Lower leg skin (tissue), 4 donors: ENCODE measurements around the gene PRRX1. TPM values are rescaled to one million over a fixed set of nuclear protein-coding genes. Genes with fewer than 3 reads are reported as not detected.

Experiments
- DNase-seq, 2 donors: peaks; one replicate each; pipeline ENCODE4 v3.0.0-alpha.2; 2019; ENCODE audit warnings: low spot score in 2 of 2
- H3K4me3 ChIP-seq: fragments of 200-600 bp; sonication (generic); 2 replicates; pipeline ENCODE4 v1.5.1; 2017; ENCODE audit warnings: mild to moderate bottlenecking, low read depth; ENCODE audit not compliant: poor library complexity, severe bottlenecking
- CTCF ChIP-seq, 3 donors: fragments of 450-650 bp; IDR thresholded peaks; one replicate each; pipeline ENCODE4 v1.5.1; 2016; ENCODE audit warnings: antibody characterized with exemption in 3 of 3, mild to moderate bottlenecking in 3 of 3, moderate library complexity in 2 of 3
- POLR2A ChIP-seq, 2 donors: fragments of 450-650 bp; IDR thresholded peaks; one replicate each; pipeline ENCODE4 v1.6.1; 2016 to 2017; ENCODE audit warnings: antibody characterized with exemption in 2 of 2, mild to moderate bottlenecking in 1 of 2, moderate library complexity in 1 of 2
- WGBS, 2 donors: methylation state at CpG; one replicate each; pipeline ENCODE4 v1.1.5; 2018; 5-methylcytosine and 5-hydroxymethylcytosine counted together
- intact Hi-C: fragments of 100-400 bp; cut with DNase I; formaldehyde crosslinking; loops from one replicate; pipeline ENCODE4 v1.15.0; 2023; ENCODE audit warnings: low total_unique reads
- total RNA-seq, 4 donors: library from RNA; depleted of rRNA; stranded (reverse); fragments of >200 nt; gene quantifications; one replicate each; pipeline ENCODE4 v1.1.0, GENCODE V29; 2016

The PRRX1 gene
- total RNA-seq, 4 donors from 2014 or later = 7.5 to 32.7 (median 19.8) TPM

DNA sequence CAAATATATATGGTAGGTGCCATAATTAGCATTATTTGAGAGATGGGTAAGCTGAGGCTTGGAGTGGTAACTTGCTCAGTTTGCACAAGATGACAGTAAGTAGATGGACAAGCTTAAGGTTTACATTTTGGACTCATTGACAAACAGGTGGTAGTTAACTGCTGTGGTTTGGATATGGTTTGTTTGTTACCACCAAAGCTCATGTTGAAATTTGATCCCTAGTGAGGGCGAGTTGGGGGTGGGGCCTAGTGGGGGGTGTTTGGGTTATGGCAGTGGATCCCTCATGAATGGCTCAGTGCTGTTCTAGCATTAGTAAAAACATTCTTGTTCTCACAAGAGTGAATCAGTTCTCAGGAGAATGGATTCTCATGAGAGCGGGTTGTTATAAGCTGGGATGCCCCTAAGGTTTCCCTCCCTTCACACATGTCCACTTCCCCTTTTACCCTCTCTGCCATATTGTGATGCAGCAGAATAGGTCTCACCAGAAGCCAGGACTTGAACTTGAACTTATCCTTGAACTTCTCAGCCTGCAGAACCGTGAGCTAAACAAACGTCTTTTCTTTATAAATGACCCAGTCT is 6.6 kb upstream of the PRRX1 start:
- H3K4me3 ChIP-seq = no peak overlapping the region
- 64 to 74% methylated on average over 4 of the region's 4 CpGs for WGBS, 2 donors
- TF ChIP-seq CTCF (IDR thresholded peaks at IDR 0.05) (no peak), POLR2A (IDR thresholded peaks at IDR 0.05) (no peak)

GRCh38 chr1:170659399-170660035 is 4.4 kb upstream of the PRRX1 start:
- no peak for DNase-seq
- TF ChIP-seq CTCF (IDR thresholded peaks at IDR 0.05) (no peak), POLR2A (IDR thresholded peaks at IDR 0.05) (no peak)
- 72 to 76% methylated on average over 13 of the region's 13 CpGs for WGBS, 2 donors
- intact Hi-C loops = loop anchor here (2.0 kb wide), 1 partner anchor 55 kb away; no protein-coding TSS in a partner anchor
- no peak overlapping the region for H3K4me3 ChIP-seq

More for the DNA sequence above, 6.6 kb upstream of the PRRX1 start:
- intact Hi-C loops = no loop called here
- no peak for DNase-seq

GRCh38 chr1:170660281-170660713 is 3.6 kb upstream of the PRRX1 start:
- WGBS, 2 donors = 61 to 72% methylated on average over 25 of the region's 25 CpGs
- TF ChIP-seq CTCF (IDR thresholded peaks at IDR 0.05) (no peak), POLR2A (IDR thresholded peaks at IDR 0.05) (no peak)
- intact Hi-C loops = no loop called here
- H3K4me3 ChIP-seq = no peak overlapping the region
- DNase-seq = no peak

DNA sequence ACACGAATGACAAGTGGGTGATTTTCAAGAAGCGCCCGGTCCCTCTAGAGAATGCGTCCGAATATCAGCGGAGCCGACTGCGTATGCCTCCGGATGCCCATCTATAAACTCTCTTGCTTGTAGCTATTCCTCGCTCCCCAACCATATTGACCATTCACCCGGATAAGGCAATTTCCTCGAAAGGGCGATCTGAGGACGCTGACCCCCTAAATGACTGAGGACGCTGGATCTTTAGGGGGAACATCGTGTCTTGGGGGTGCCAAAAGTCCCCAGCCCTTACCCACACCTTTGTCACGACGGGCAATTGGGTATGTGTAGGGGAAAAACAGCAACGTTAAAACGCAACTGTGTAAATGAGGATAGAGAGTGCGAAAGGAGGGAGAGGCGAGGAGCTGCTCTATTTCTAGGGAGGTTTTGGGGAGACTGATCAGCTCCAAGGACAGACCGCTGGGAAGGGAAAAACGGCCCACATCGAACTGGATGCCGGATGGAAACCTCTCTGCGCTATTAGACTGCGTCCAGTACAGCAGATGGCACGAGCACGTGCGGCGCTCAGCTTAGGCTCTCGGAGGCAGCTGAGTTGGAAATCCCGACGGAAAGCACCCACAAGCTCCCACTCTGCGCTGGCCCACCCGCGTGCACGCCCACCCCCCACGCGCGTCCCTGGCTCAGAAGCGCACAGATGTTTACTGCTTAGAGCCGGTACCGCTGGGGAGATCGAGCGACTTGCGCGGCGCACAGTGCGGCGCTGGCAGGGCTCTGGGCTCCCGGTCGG is 2.9 kb upstream of the PRRX1 start:
- DNase-seq = peak in 1 of 2 donors; percentile 85
- TF ChIP-seq POLR2A (IDR thresholded peaks at IDR 0.05) = no peak
- TF ChIP-seq CTCF (IDR thresholded peaks at IDR 0.05) = no peak
- H3K4me3 ChIP-seq = no peak overlapping the region
- intact Hi-C loops = no loop called here
- 27 to 49% methylated on average over 37 to 50 of the region's 54 CpGs for WGBS, 2 donors

DNA sequence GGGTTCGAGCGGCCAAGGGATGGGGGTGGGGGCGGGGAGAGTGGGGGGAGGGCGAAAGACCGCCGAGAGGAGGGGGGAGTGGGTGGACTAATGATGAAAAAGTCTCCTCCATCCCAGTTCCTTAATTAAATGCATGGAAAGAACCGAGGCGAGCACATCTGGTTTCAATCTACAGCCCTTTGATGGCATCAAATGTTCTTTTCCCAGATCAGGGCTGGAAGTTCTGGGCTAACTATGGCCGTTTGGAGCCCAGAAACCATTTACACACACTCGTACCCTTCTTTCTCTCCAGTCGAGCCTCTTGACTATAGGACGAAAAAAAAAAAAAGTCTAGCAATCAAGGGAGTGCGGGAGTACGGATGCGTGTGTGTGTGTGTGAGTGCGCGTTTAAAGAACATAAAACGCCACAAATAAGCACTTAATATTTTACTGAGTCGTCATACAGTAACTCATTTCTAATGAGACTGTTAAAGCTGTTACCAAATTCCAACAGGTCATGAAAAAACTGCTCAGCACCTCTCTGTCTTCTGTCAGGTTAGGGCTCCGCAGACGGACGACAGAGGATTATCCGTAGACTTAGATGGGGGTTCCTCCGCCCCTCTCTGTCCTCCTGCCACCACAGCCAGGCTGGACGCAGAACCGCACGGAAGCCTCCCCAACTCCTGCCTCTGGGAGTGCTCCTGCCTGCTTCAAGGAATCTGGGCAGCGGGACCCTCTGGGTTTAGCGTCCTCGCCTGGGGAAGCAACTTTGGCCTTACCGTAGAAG is 2.1 kb upstream of the PRRX1 start:
- TF ChIP-seq CTCF (IDR thresholded peaks at IDR 0.05) = no peak
- no peak for TF ChIP-seq POLR2A (IDR thresholded peaks at IDR 0.05)
- WGBS, 2 donors = 6% methylated on average over 30 to 31 of the region's 31 CpGs
- no peak overlapping the region for H3K4me3 ChIP-seq
- intact Hi-C loops = no loop called here
- peak in 1 of 2 donors; percentile 88 for DNase-seq
